Keratinocyte (primary cell): ENCODE data around the gene PTPRN2. TPM values are rescaled to one million over a fixed set of nuclear protein-coding genes. Genes with fewer than 3 reads are reported as not detected.

Source experiments
- DNase-seq: peaks from one replicate; pipeline ENCODE4 v3.0.0-alpha.2; 2011; ENCODE audit warnings: low read depth, missing footprints, low spot score
- FAIRE-seq: peaks from 2 replicates; lab custom pipeline; 2011; peaks lifted over from hg19 to GRCh38; lab: Jason Lieb, UNC
- H2AFZ ChIP-seq: 2 replicates; pipeline ENCODE4 v1.6.0; 2012; ENCODE audit warnings: low read length, control low read depth, inconsistent platforms; ENCODE audit not compliant: control insufficient read depth
- H3K27ac ChIP-seq: 2 replicates; pipeline ENCODE4 v1.5.1; 2011; ENCODE audit warnings: low read length; ENCODE audit not compliant: control insufficient read depth, insufficient read depth
- H3K27me3 ChIP-seq: 3 replicates; pipeline ENCODE4 v1.6.0; 2011; ENCODE audit warnings: low read length; ENCODE audit not compliant: control insufficient read depth, insufficient read depth; ENCODE audit errors: extremely low read depth
- H3K36me3 ChIP-seq, 2 experiments: 2 replicates in 1 of 2; 3 replicates in 1 of 2; pipeline ENCODE4 v1.5.1; 2011; ENCODE audit warnings: low read length in 2 of 2, mild to moderate bottlenecking in 1 of 2; ENCODE audit not compliant: control insufficient read depth in 2 of 2, insufficient read depth in 2 of 2; ENCODE audit errors: extremely low read depth in 1 of 2
- H3K4me1 ChIP-seq: 3 replicates; pipeline ENCODE4 v1.5.1; 2011; ENCODE audit warnings: low read length; ENCODE audit not compliant: control insufficient read depth, insufficient read depth; ENCODE audit errors: extremely low read depth
- H3K4me2 ChIP-seq: 3 replicates; pipeline ENCODE4 v1.6.0; 2011; ENCODE audit warnings: low read depth, low read length; ENCODE audit not compliant: control insufficient read depth, insufficient read depth; ENCODE audit errors: extremely low read depth
- H3K4me3 ChIP-seq, 3 experiments: fragments of 200-600 bp in 1 of 3; sonication (generic) in 1 of 3; 2 replicates in 2 of 3; 3 replicates in 1 of 3; pipeline ENCODE4 v1.5.1; 2011 to 2016; ENCODE audit warnings: low read length in 3 of 3, mild to moderate bottlenecking in 3 of 3, control low read depth in 2 of 3, inconsistent platforms in 1 of 3, low read depth in 1 of 3, mixed read lengths in 1 of 3, mixed run types in 1 of 3, moderate library complexity in 1 of 3; ENCODE audit not compliant: control insufficient read depth in 2 of 3, insufficient read depth in 2 of 3; ENCODE audit errors: extremely low read depth in 1 of 3
- H3K79me2 ChIP-seq: 2 replicates; pipeline ENCODE4 v1.6.0; 2012; ENCODE audit warnings: low read length; ENCODE audit not compliant: control insufficient read depth, insufficient read depth
- H3K9ac ChIP-seq: 3 replicates; pipeline ENCODE4 v1.6.0; 2011; ENCODE audit warnings: low read length; ENCODE audit not compliant: control insufficient read depth, insufficient read depth; ENCODE audit errors: extremely low read depth
- H3K9me1 ChIP-seq: 3 replicates; pipeline ENCODE4 v1.6.0; 2011; ENCODE audit warnings: low read length; ENCODE audit not compliant: control insufficient read depth, insufficient read depth; ENCODE audit errors: extremely low read depth
- H3K9me3 ChIP-seq: 2 replicates; pipeline ENCODE4 v1.5.1; 2012; ENCODE audit warnings: low read depth, low read length; ENCODE audit not compliant: control insufficient read depth
- H4K20me1 ChIP-seq: 3 replicates; pipeline ENCODE4 v1.6.0; 2011; ENCODE audit warnings: low read length; ENCODE audit not compliant: control insufficient read depth, insufficient read depth; ENCODE audit errors: extremely low read depth
- EZH2 ChIP-seq: IDR thresholded peaks from one replicate; pipeline ENCODE4 v1.6.1; 2012; ENCODE audit warnings: inconsistent platforms, mild to moderate bottlenecking, low read length, moderate library complexity
- dilution Hi-C: fragments of 300-500 bp; cut with MboI; formaldehyde crosslinking; loops from one replicate; pipeline ENCODE4 v1.7.0; 2020; ENCODE audit warnings: low sequenced_read_pairs; ENCODE audit not compliant: extremely low pct_ligation_motif_present
- polyA plus RNA-seq, 5 experiments: library from polyadenylated mRNA; depleted of rRNA in 3 of 5; stranded (reverse) in 3 of 5; stranded (forward) in 1 of 5; unstranded in 1 of 5; fragments of >200 nt; gene quantifications; 1 replicate in 1 of 5; 2 replicates in 3 of 5; 3 replicates in 1 of 5; pipeline versions ENCODE4 v1.2.1 to v1.2.3, GENCODE V29; 2011 to 2012; ENCODE audit warnings: missing spikeins in 2 of 5, low read depth in 1 of 5, low replicate concordance in 1 of 5
- TF ChIP-seq, protein P1 (sequence below), 3 experiments: IDR thresholded peaks in 1 of 3; conservative IDR thresholded peaks in 1 of 3; optimal IDR thresholded peaks in 1 of 3; 2 replicates in 2 of 3; 3 replicates in 1 of 3; pipeline versions ENCODE3 to v1.5.1; 2011; ENCODE audit warnings: low read length in 3 of 3, mild to moderate bottlenecking in 3 of 3, moderate library complexity in 2 of 3, control low read depth in 1 of 3, inconsistent platforms in 1 of 3; ENCODE audit not compliant: insufficient read depth in 2 of 3; ENCODE audit errors: extremely low read depth in 1 of 3

PTPRN2 gene
- polyA plus RNA-seq, 1 donor (not counting 4 experiments of a cell fraction or from before 2014, with no cell fraction given) = not detected

DNA sequence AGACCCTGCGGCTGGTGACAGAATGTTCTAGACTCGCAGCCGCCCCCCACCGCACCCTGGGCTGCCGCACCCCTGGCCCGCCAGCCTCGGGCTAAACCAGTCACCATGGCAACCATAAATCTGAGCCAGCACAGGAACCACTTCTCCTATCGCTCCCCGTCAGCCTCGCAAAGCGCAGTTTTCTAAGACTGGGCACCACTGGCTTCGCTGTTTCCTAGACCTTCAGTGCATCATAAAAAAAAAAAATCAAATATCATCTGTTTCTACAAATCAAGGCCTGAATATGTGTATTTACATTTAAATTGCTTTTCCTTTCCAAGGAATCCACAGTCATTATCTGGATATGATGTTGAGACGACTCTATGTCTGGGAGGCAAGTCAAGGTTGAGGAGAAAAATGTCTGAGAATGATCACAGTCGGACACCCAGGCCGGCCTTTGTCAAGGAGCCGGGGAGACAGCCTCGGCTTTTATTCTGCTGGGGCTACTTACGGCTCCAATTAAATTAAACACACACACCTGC is 99.9 kb downstream of the PTPRN2 start:
- Histone ChIP-seq H3K4me3 (no peak overlapping the region), H3K9me1 (no peaks in the 10 kb centered on the region), H3K4me1 (no peaks in the 10 kb centered on the region), H3K27ac (no peak overlapping the region), H3K4me2 (no peak overlapping the region), H3K79me2 (no peaks in the 10 kb centered on the region), H4K20me1 (no peaks in the 10 kb centered on the region), H3K27me3 (no peaks in the 10 kb centered on the region), H3K36me3 (no peaks in the 10 kb centered on the region), H3K9me3 (peaks cover 6% of the 10 kb centered on the region), H3K9ac (no peak overlapping the region), H2AFZ (no peak overlapping the region)
- DNase-seq = no peak
- FAIRE-seq = no peak
- no peak for TF ChIP-seq EZH2
- TF ChIP-seq, protein P1, sequence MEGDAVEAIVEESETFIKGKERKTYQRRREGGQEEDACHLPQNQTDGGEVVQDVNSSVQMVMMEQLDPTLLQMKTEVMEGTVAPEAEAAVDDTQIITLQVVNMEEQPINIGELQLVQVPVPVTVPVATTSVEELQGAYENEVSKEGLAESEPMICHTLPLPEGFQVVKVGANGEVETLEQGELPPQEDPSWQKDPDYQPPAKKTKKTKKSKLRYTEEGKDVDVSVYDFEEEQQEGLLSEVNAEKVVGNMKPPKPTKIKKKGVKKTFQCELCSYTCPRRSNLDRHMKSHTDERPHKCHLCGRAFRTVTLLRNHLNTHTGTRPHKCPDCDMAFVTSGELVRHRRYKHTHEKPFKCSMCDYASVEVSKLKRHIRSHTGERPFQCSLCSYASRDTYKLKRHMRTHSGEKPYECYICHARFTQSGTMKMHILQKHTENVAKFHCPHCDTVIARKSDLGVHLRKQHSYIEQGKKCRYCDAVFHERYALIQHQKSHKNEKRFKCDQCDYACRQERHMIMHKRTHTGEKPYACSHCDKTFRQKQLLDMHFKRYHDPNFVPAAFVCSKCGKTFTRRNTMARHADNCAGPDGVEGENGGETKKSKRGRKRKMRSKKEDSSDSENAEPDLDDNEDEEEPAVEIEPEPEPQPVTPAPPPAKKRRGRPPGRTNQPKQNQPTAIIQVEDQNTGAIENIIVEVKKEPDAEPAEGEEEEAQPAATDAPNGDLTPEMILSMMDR (optimal IDR thresholded peaks at IDR 0.05 in 1 of 3, IDR thresholded peaks at IDR 0.05 in 1 of 3, conservative IDR thresholded peaks at IDR 0.05 in 1 of 3; ENCODE audit: extremely low read depth in 1 of 3, insufficient read depth in 2 of 3, low read length in 3 of 3) = no peak
- dilution Hi-C loops = no loop called here

DNA sequence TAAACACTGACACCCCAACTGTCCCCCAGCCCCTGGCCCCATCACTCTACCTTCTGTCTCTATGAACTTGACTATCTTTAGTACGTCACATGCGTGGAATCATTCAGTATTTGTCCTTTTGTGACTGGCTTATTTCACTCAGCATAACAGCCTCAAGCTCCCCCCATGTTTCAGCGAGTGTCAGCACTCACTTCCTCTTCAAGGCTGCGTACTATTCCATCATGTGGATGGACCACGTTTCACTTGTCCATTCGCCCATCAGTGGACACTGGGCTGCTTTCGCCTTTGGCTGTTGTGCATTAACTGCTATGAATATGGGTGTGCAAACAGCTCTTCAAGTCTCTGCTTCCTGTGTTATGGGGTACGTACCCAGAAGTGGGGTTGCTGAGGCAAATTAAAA is 100.7 kb downstream of the PTPRN2 start:
- dilution Hi-C loops = no loop called here
- FAIRE-seq = no peak

More for the DNA sequence above, 100.7 kb downstream of the PTPRN2 start:
- TF ChIP-seq EZH2 = no peak
- TF ChIP-seq, protein P1 (optimal IDR thresholded peaks at IDR 0.05 in 1 of 3, IDR thresholded peaks at IDR 0.05 in 1 of 3, conservative IDR thresholded peaks at IDR 0.05 in 1 of 3; ENCODE audit: extremely low read depth in 1 of 3, insufficient read depth in 2 of 3, low read length in 3 of 3) = no peak
- no peaks in the 10 kb centered on the region for H3K4me1 ChIP-seq
- H3K9ac ChIP-seq = no peak overlapping the region
- H3K4me2 ChIP-seq = no peak overlapping the region
- H3K9me3 ChIP-seq = peaks cover 6% of the 10 kb centered on the region
- H3K27me3 ChIP-seq = no peaks in the 10 kb centered on the region
- H2AFZ ChIP-seq = no peak overlapping the region
- H3K36me3 ChIP-seq = no peaks in the 10 kb centered on the region
- H3K4me3 ChIP-seq = no peak overlapping the region
- no peaks in the 10 kb centered on the region for H4K20me1 ChIP-seq
- no peak for DNase-seq
- no peaks in the 10 kb centered on the region for H3K79me2 ChIP-seq
- no peaks in the 10 kb centered on the region for H3K9me1 ChIP-seq
- no peak overlapping the region for H3K27ac ChIP-seq
